Prostate gland (tissue), 2 donors: ENCODE measurements around the gene OPTC.

Experiments used
- CTCF ChIP-seq, 4 experiments: fragments of 200-600 bp in 2 of 4; fragments of 450-650 bp in 2 of 4; sonication (generic) in 2 of 4; IDR thresholded peaks; 1 replicate in 3 of 4; 2 replicates in 1 of 4; pipeline ENCODE4 v1.5.1; 2016 to 2019; ENCODE audit warnings: antibody characterized with exemption in 4 of 4, mild to moderate bottlenecking in 2 of 4, moderate library complexity in 2 of 4
- POLR2AphosphoS5 ChIP-seq: sonication (generic); formaldehyde crosslinking; IDR thresholded peaks from one replicate; pipeline ENCODE4 v1.6.1; 2017; ENCODE audit warnings: antibody characterized with exemption

GRCh38 chr1:203500279-203500678, 6.3 kb downstream of the OPTC start:
- TF ChIP-seq POLR2AphosphoS5 = no peak
- no peak for TF ChIP-seq CTCF (IDR thresholded peaks at IDR 0.05)
